Fibroblast of mammary gland (primary cell): ENCODE data around the gene PRKRIP1.
"Not testable (repeated sequence)": the region's sequence is repeated elsewhere in the genome, so short reads cannot be mapped to it uniquely, and the experiment has no call there.

Source experiments
- DNase-seq: peaks from one replicate; pipeline ENCODE4 v3.0.0-alpha.2; 2010; ENCODE audit warnings: low read depth
- H3K4me3 ChIP-seq: 2 replicates; pipeline ENCODE4 v1.5.1; 2011; ENCODE audit warnings: low read depth, mild to moderate bottlenecking, low read length, moderate library complexity; ENCODE audit not compliant: control insufficient read depth
- CTCF ChIP-seq: conservative IDR thresholded peaks from 2 replicates; pipeline ENCODE4 v1.5.1; 2011; ENCODE audit warnings: low read depth, low read length, inconsistent platforms; ENCODE audit not compliant: control insufficient read depth, insufficient read depth

PRKRIP1 gene

DNA sequence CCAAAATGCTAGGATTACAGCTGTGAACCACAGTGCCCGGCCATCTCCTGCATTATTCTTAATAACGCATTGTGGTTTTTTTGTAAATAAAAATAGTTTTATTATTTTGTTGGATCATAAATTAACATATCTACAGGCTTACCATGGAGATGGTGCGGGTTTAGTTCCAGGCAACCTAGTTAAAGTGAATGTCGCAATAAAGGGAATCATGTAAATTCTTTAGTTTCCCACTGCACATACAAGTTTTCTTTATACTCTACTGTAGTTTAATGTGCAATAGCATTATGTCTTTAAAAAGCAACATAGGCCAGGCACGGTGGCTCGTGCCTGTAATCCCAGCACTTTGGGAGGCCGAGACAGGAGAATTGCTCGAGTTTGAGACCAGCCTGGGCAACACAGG lies 2.4 kb downstream of the PRKRIP1 start:
- H3K4me3 ChIP-seq = no peak overlapping the region
- no peak for TF ChIP-seq CTCF
- DNase-seq = no peak

GRCh38 chr7:102400360-102400759 lies 4.2 kb downstream of the PRKRIP1 start:
- no peak for DNase-seq
- no peak for TF ChIP-seq CTCF
- H3K4me3 ChIP-seq = no peak overlapping the region

DNA sequence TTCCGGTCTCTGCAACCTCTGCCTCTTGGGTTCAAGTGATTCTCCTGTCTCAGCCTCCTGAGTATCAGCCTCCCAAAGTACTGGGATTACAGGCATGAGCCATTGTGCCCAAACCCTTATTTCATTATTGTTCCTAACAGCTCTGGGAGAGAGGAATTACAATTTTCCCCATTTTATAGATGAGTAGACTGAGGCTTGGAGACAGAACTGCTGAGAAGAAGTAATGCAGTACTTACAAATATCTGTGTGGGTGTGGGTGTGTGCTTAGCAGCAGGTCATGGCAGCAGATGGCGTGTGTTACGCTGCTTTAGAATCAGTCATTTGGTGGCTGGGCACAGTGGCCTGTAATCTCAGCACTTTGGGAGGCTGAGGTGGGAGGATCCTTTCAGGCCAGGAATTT lies 7.4 kb downstream of the PRKRIP1 start:
- no peak for DNase-seq
- no peak for TF ChIP-seq CTCF
- H3K4me3 ChIP-seq = no peak overlapping the region

DNA sequence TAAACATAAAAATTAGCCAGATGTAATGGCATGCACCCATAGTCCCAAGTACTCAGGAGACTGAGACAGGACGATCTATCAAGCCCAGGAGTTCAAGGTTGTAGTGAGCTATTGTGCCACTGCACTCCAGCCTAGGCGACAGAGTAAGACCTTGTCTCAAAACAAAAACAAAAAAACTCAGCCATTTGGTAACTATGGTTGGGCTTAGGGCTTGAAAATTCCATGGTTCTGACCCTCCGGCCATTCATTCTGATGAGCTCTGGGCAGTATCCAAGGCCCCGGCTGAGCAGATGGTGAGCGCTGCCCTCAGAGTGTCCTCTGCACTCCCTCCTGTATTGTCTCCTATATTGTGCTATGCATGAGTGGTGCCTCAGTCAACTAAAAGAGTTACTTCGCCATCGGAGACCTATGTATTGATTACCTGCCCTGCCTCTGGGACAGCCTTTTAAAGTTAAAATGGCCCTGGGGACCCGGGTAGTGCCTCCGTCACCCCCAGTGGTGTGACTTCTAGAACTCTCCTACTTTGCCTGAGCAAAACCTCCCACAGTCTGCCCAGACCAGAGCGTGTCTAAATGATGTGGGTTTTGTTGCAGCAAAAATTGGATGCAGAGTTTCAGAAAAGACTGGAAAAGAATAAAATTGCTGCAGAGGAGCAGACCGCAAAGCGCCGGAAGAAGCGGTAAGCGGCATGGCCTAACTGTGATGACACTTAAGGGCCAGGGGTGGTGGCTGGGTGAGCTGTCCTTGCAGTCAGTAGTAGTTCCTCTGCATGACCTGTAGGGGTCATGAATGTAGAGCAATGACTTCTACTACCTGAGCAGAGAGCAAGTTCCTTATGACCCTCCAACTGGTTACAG lies 8.1 kb downstream of the PRKRIP1 start:
- H3K4me3 ChIP-seq = no peak overlapping the region
- peak; percentile 64 for DNase-seq
- TF ChIP-seq CTCF = peak; percentile 68

DNA sequence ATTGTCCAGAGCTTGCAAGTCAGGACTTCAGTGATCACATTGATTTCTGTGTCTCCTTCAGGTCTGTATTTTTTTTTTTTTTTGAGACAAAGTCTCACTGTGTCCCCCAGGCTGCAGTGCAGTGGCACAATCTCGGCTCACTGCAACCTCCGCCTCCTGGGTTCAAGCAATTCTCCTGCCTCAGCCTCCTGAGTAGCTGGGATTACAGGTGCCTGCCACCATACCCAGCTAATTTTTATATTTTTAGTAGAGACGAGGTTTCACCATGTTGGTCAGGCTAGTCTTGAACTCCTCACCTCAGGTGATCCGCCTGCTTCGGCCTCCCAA lies 8.7 kb downstream of the PRKRIP1 start:
- not testable (repeated sequence) for DNase-seq, H3K4me3 ChIP-seq

DNA sequence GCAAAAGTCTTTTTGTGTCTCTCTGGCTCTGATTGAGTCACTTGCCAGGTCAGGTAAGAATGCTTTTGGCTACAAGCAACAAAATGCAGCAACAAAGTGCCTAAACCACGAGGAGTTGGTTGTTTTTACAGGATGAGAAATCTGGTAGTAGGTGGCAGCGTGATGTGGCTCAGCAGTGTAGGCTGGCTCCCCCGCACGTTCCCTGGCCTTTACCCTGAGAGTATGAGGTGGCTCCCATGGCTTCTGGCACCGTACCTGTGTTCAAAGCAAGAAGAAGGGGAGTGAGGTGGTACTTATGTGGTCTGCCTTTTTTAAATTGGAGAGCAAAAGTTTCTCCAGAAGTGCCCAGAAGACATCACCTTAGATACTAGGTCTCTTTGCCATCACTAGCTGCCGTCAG lies 11.7 kb downstream of the PRKRIP1 start:
- no peak overlapping the region for H3K4me3 ChIP-seq
- no peak for DNase-seq
- TF ChIP-seq CTCF = no peak

GRCh38 chr7:102408530-102408929 lies 12.4 kb downstream of the PRKRIP1 start:
- not testable (repeated sequence) for DNase-seq, H3K4me3 ChIP-seq

- no peak overlapping the region for H3K4me3 ChIP-seq
- TF ChIP-seq CTCF = no peak
- DNase-seq = no peak
These were observed 13.2 kb downstream of the PRKRIP1 start for GRCh38 chr7:102409340-102409739.
